ENCODE data around the gene CCR8.

Gene CCR8

GRCh38 chr3:39329493-39329892 is at the start of gene CCR8:
CCR8 (plus strand) TSS chr3:39329709; CDS start chr3:39332332, 2,623 bp downstream.
- DNase-seq (ENCODE audit: low read depth), result no peak

- no peak for DNase-seq (ENCODE audit: low read depth)
Observed at GRCh38 chr3:39279745-39280517, 49.6 kb upstream of the CCR8 start, which contains the start of gene CX3CR1. CX3CR1 (minus strand) TSS chr3:39280036; CDS start chr3:39266509, 13,527 bp downstream.

- DNase-seq (ENCODE audit: low read depth), result no peak
Observed at GRCh38 chr3:39280571-39280970, 48.9 kb upstream of the CCR8 start.

- no peak for DNase-seq (ENCODE audit: low read depth)
Observed at GRCh38 chr3:39281533-39281932, 48.0 kb upstream of the CCR8 start.

- DNase-seq (ENCODE audit: low read depth), result no peak
Observed at GRCh38 chr3:39282057-39282456, 47.5 kb upstream of the CCR8 start.

- DNase-seq (ENCODE audit: low read depth), result no peak
Observed at GRCh38 chr3:39284457-39284881, 45.0 kb upstream of the CCR8 start.

- no peak for DNase-seq (ENCODE audit: low read depth)
Observed at GRCh38 chr3:39285332-39285731, 44.2 kb upstream of the CCR8 start.

- no peak for DNase-seq (ENCODE audit: low read depth)
Observed at GRCh38 chr3:39286771-39287170, 42.7 kb upstream of the CCR8 start.

- DNase-seq (ENCODE audit: low read depth), result no peak
Observed at GRCh38 chr3:39287216-39288164, 42.0 kb upstream of the CCR8 start.

- DNase-seq (ENCODE audit: low read depth), result peak; percentile 79
Observed at GRCh38 chr3:39288300-39288808, 41.2 kb upstream of the CCR8 start.

- DNase-seq (ENCODE audit: low read depth), result no peak
Observed at GRCh38 chr3:39289107-39289506, 40.4 kb upstream of the CCR8 start.

- no peak for DNase-seq (ENCODE audit: low read depth)
Observed at GRCh38 chr3:39290255-39290654, 39.3 kb upstream of the CCR8 start.

- peak; percentile 68 for DNase-seq (ENCODE audit: low read depth)
Observed at GRCh38 chr3:39291903-39292329, 37.6 kb upstream of the CCR8 start.

GRCh38 chr3:39292961-39293360 is 36.5 kb upstream of the CCR8 start:
- no peak for DNase-seq (ENCODE audit: low read depth)

- no peak for DNase-seq (ENCODE audit: low read depth)
Observed at GRCh38 chr3:39294446-39295183, 34.9 kb upstream of the CCR8 start.

GRCh38 chr3:39295184-39295775 is 34.2 kb upstream of the CCR8 start:
- no peak for DNase-seq (ENCODE audit: low read depth)

GRCh38 chr3:39296197-39297077 is 33.1 kb upstream of the CCR8 start:
- DNase-seq (ENCODE audit: low read depth), result no peak

- DNase-seq (ENCODE audit: low read depth), result no peak
Observed at GRCh38 chr3:39299279-39299678, 30.2 kb upstream of the CCR8 start.

- DNase-seq (ENCODE audit: low read depth), result no peak
Observed at GRCh38 chr3:39302178-39302577, 27.3 kb upstream of the CCR8 start.

- DNase-seq (ENCODE audit: low read depth), result no peak
Observed at GRCh38 chr3:39313289-39313688, 16.2 kb upstream of the CCR8 start.
